HEK293T (cell line): ENCODE data around the gene NDUFV1.
"Not testable (repeated sequence)": the region's sequence is repeated elsewhere in the genome, so short reads cannot be mapped to it uniquely, and the experiment has no call there.

Experiments
- CTCF ChIA-PET: fragments of 350-600 bp; formaldehyde crosslinking; extraction: SDS; loops from one replicate; lab custom pipeline; 2021; ENCODE audit warnings: antibody characterized with exemption, inconsistent platforms; lab: Yijun Ruan, JAX
- POLR2A ChIA-PET: fragments of 350-600 bp; formaldehyde crosslinking; extraction: SDS; loops from one replicate; lab custom pipeline; 2020; ENCODE audit warnings: antibody characterized with exemption, inconsistent platforms; lab: Yijun Ruan, JAX
- DNase-seq: peaks from one replicate; pipeline ENCODE4 v3.0.0; 2012; ENCODE audit warnings: mixed read lengths; ENCODE audit errors: extremely low spot score
- ARNT ChIP-seq: fragments of 450-650 bp; IDR thresholded peaks from 2 replicates; pipeline ENCODE4 v1.6.1; 2017; ENCODE audit warnings: mild to moderate bottlenecking
- BHLHE40 ChIP-seq: fragments of 450-650 bp; IDR thresholded peaks from 2 replicates; pipeline ENCODE4 v1.6.1; 2016; ENCODE audit warnings: mild to moderate bottlenecking, moderate library complexity, borderline replicate concordance
- CTBP1 ChIP-seq: fragments of 450-650 bp; IDR thresholded peaks from 2 replicates; pipeline ENCODE4 v1.6.1; 2016; ENCODE audit warnings: borderline replicate concordance
- ELF4 ChIP-seq: fragments of 450-650 bp; IDR thresholded peaks from 2 replicates; pipeline ENCODE4 v1.6.1; 2017; ENCODE audit warnings: antibody characterized with exemption
- FOXA1 ChIP-seq: fragments of 450-650 bp; IDR thresholded peaks from 2 replicates; pipeline ENCODE4 v1.6.1; 2016; ENCODE audit warnings: mild to moderate bottlenecking
- FOXK2 ChIP-seq: fragments of 450-650 bp; IDR thresholded peaks from 2 replicates; pipeline ENCODE4 v1.6.1; 2016; ENCODE audit warnings: mild to moderate bottlenecking
- FOXM1 ChIP-seq: fragments of 450-650 bp; IDR thresholded peaks from 2 replicates; pipeline ENCODE4 v1.6.1; 2017; ENCODE audit warnings: mild to moderate bottlenecking, borderline replicate concordance
- HDGF ChIP-seq: fragments of 450-650 bp; IDR thresholded peaks from 2 replicates; pipeline ENCODE4 v1.6.1; 2017; ENCODE audit warnings: antibody characterized with exemption, borderline replicate concordance
- L3MBTL2 ChIP-seq: fragments of 450-650 bp; conservative IDR thresholded peaks from 2 replicates; pipeline ENCODE4 v1.6.1; 2016; ENCODE audit warnings: mild to moderate bottlenecking
- LEF1 ChIP-seq: fragments of 450-650 bp; IDR thresholded peaks from 2 replicates; pipeline ENCODE4 v1.6.1; 2017; ENCODE audit warnings: mild to moderate bottlenecking, borderline replicate concordance
- NFRKB ChIP-seq: fragments of 450-650 bp; IDR thresholded peaks from 2 replicates; pipeline ENCODE4 v1.6.1; 2016; ENCODE audit warnings: mild to moderate bottlenecking, moderate library complexity
- SP1 ChIP-seq: fragments of 450-650 bp; IDR thresholded peaks from 2 replicates; pipeline ENCODE4 v1.6.1; 2017
- SUZ12 ChIP-seq: fragments of 450-650 bp; IDR thresholded peaks from 2 replicates; pipeline ENCODE4 v1.6.1; 2016; ENCODE audit warnings: mild to moderate bottlenecking
- TARDBP ChIP-seq: fragments of 450-650 bp; IDR thresholded peaks from 2 replicates; pipeline ENCODE4 v1.6.1; 2016
- ZNF384 ChIP-seq: fragments of 450-650 bp; IDR thresholded peaks from 2 replicates; pipeline ENCODE4 v1.6.1; 2016
- TF ChIP-seq, protein P1 (sequence below): fragments of 450-650 bp; IDR thresholded peaks from 2 replicates; pipeline ENCODE4 v1.6.1; 2016

The NDUFV1 gene

GRCh38 chr11:67601098-67601497, 5.6 kb upstream of the NDUFV1 start:
- no peak for DNase-seq
- no peak for TF ChIP-seq FOXA1
- no peak for TF ChIP-seq ARNT
- no peak for TF ChIP-seq SP1
- TF ChIP-seq FOXM1: no peak
- TF ChIP-seq TARDBP: no peak
- no peak for TF ChIP-seq L3MBTL2
- no peak for TF ChIP-seq HDGF
- TF ChIP-seq, protein P1, sequence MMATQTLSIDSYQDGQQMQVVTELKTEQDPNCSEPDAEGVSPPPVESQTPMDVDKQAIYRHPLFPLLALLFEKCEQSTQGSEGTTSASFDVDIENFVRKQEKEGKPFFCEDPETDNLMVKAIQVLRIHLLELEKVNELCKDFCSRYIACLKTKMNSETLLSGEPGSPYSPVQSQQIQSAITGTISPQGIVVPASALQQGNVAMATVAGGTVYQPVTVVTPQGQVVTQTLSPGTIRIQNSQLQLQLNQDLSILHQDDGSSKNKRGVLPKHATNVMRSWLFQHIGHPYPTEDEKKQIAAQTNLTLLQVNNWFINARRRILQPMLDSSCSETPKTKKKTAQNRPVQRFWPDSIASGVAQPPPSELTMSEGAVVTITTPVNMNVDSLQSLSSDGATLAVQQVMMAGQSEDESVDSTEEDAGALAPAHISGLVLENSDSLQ: no peak
- TF ChIP-seq CTBP1: no peak
- no peak for TF ChIP-seq LEF1
- TF ChIP-seq ZNF384: no peak
- TF ChIP-seq ELF4: no peak
- no peak for TF ChIP-seq SUZ12
- TF ChIP-seq BHLHE40: no peak
- TF ChIP-seq NFRKB: no peak
- TF ChIP-seq FOXK2: no peak
- ChIA-PET CTCF (no interaction called here), POLR2A (interaction anchor here (1.0 kb wide), 1 partner anchor 17 kb away, joined by 3 read pairs; the partner anchor contains the start of gene GSTP1)

GRCh38 chr11:67604119-67604518, 2.6 kb upstream of the NDUFV1 start:
- CTCF ChIA-PET: interaction anchor here (1.0 kb wide), 1 partner anchor 10 kb away, joined by 3 read pairs; no protein-coding TSS in a partner anchor
- POLR2A ChIA-PET, DNase-seq: not testable (repeated sequence)

DNA sequence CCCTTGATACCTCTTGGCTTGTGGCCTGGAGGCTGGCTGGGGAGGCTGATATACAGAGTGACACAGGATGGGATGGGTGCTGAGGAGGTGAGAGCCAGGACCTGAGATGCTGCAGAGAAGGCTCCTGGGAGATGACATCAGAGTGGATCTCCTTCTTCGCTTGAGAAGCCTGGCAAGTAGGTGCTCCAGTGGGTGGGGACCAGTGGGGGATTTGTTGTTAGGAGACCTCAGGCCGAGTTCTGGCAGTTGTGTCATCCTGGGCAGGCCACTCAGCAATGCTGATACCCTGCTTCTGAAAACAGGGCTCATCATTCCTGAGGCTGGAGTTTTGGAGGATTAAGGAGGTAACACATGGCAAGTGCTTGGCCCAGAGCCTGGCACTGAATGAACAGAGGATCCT, 1.9 kb upstream of the NDUFV1 start:
- POLR2A ChIA-PET: no interaction called here

GRCh38 chr11:67605231-67606011, 1.3 kb upstream of the NDUFV1 start:
- CTCF ChIA-PET: interaction anchor here (0.6 to 1.0 kb wide), 3 partner anchors 9 to 43 kb away, joined by 3 read pairs; no protein-coding TSS in a partner anchor
- POLR2A ChIA-PET: interaction anchor here (0.7 kb wide), 1 partner anchor 24 kb away, joined by 3 read pairs; no protein-coding TSS in a partner anchor
- no peak for DNase-seq
- TF ChIP-seq TARDBP (no peak), ARNT (no peak), ZNF384 (no peak), FOXA1 (no peak), HDGF (no peak), SP1 (no peak), ELF4 (no peak), FOXM1 (no peak), BHLHE40 (no peak), CTBP1 (no peak)
- TF ChIP-seq, protein P1: no peak

More for the DNA sequence above, 1.9 kb upstream of the NDUFV1 start:
- no peak for DNase-seq
- TF ChIP-seq NFRKB: no peak
- TF ChIP-seq FOXK2: no peak
- TF ChIP-seq LEF1: no peak
- TF ChIP-seq FOXA1: no peak
- CTCF ChIA-PET: interaction anchor here (0.6 to 1.0 kb wide), 2 partner anchors 9 to 42 kb away, joined by 3 read pairs; no protein-coding TSS in a partner anchor

DNA sequence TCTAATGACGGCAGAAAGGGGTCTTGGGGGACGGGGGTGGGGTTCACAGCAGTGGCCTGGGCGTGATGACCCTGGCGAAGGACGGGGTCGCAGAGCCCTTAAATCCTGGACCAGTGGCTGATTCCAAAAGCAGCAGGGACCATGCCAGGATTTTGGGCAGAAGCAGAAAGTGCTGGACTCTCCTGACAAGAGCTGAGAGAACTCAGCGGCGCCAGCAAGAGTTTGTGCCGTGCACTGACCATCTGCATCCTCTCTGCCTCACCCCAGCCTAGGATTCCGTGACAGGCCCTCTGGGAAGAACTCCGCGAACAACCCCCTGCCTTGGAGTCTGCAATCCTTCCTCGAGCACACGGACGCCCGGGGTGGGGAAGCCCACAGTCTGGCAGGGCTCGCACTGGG, 644 bp upstream of the NDUFV1 start:
- ChIA-PET POLR2A (interaction anchor here (0.7 kb wide), 1 partner anchor 23 kb away, joined by 3 read pairs; no protein-coding TSS in a partner anchor), CTCF (interaction anchor here (0.6 kb wide), 1 partner anchor 8 kb away, joined by 3 read pairs; no protein-coding TSS in a partner anchor)
- no peak for DNase-seq
- TF ChIP-seq ZNF384 (no peak), NFRKB (no peak), SP1 (no peak), FOXM1 (no peak), CTBP1 (no peak), L3MBTL2 (no peak), FOXK2 (no peak), TARDBP (no peak), BHLHE40 (no peak), SUZ12 (no peak), FOXA1 (no peak), ARNT (no peak), HDGF (no peak), LEF1 (no peak), ELF4 (no peak)
- TF ChIP-seq, protein P1: no peak

GRCh38 chr11:67607507-67607906, 771 bp downstream of the NDUFV1 start:
- POLR2A ChIA-PET: no interaction called here
- CTCF ChIA-PET: no interaction called here
- TF ChIP-seq ARNT: no peak
- TF ChIP-seq ELF4: no peak
- no peak for TF ChIP-seq TARDBP
- TF ChIP-seq LEF1: no peak
- TF ChIP-seq HDGF: no peak
- no peak for DNase-seq
